Measurements from ENCODE around the gene TRIM66. TPM values are rescaled to one million over a fixed set of nuclear protein-coding genes. Genes with fewer than 3 reads are reported as not detected.

TRIM66 gene
- total RNA-seq, 1 experiment from 2014 or later = 2.1 TPM

GRCh38 chr11:8596504-8597046, 85.9 kb downstream of the TRIM66 start:
- no peak overlapping the region for H3K4me2 ChIP-seq (ENCODE audit: insufficient read depth, insufficient read length, low read length)
- H2AK5ac ChIP-seq (ENCODE audit: insufficient read length, low read length) = no peak overlapping the region
- no peak overlapping the region for H3K9ac ChIP-seq (ENCODE audit: extremely low read depth, insufficient read length, low read length)
- H3K14ac ChIP-seq (ENCODE audit: insufficient read depth, low read length) = no peak overlapping the region
- Mint-ChIP-seq H3K9me3 (no peaks in the 10 kb centered on the region), H3K4me1 (peaks cover 18 to 25% of the 10 kb centered on the region in 2 experiments), H3K27ac (no peak overlapping the region; a peak in 1 of 7 replicates), H3K36me3 (ENCODE audit: insufficient read depth in 1 of 3, low read depth in 3 of 3) (no peaks in the 10 kb centered on the region; a peak in 1 of 7 replicates), H3K4me3 (no peak overlapping the region), H3K27me3 (ENCODE audit: low read depth) (no peaks in the 10 kb centered on the region; the same call in 1 of the 2 replicates)
- no peaks in the 10 kb centered on the region for H3K27me3 ChIP-seq (ENCODE audit: insufficient read depth, low read length)
- no peak overlapping the region for H2AFZ ChIP-seq (ENCODE audit: low read length)
- no peak overlapping the region for H3T11ph ChIP-seq (ENCODE audit: low read length)
- H2BK120ac ChIP-seq (ENCODE audit: low read depth, low read length, poor library complexity, severe bottlenecking) = no peak overlapping the region
- H4K5ac ChIP-seq (ENCODE audit: insufficient read length, low read depth, low read length) = no peak overlapping the region
- H2BK20ac ChIP-seq (ENCODE audit: low read depth, low read length, poor library complexity, severe bottlenecking) = no peak overlapping the region
- no peaks in the 10 kb centered on the region for H3K9me3 ChIP-seq (ENCODE audit: control insufficient read depth, low read depth, low read length)
- no peak for DNase-seq
- no peaks in the 10 kb centered on the region for H4K20me1 ChIP-seq (ENCODE audit: control insufficient read depth, insufficient read depth, insufficient read length)
- H2BK12ac ChIP-seq (ENCODE audit: insufficient read length, low read depth, low read length) = no peak overlapping the region
- H3K23me2 ChIP-seq (ENCODE audit: insufficient read length, low read depth, low read length, poor library complexity, severe bottlenecking) = peaks cover 13% of the 10 kb centered on the region
- no peak overlapping the region for H3K23ac ChIP-seq (ENCODE audit: insufficient read length, low read depth, low read length)
- H3K4me1 ChIP-seq (ENCODE audit: insufficient read depth, low read length) = no peaks in the 10 kb centered on the region
- H2BK15ac ChIP-seq (ENCODE audit: low read depth, low read length) = no peak overlapping the region
- no peak overlapping the region for H3K18ac ChIP-seq (ENCODE audit: insufficient read length, low read depth, low read length)
- H4K8ac ChIP-seq (replicated peaks; ENCODE audit: insufficient read length, low read depth, low read length) = no peak overlapping the region
- no peaks in the 10 kb centered on the region for H3K79me2 ChIP-seq (ENCODE audit: insufficient read depth, low read length)
- no peak overlapping the region for H3K4ac ChIP-seq (ENCODE audit: low read depth, low read length)
- no peak overlapping the region for H3K56ac ChIP-seq (ENCODE audit: insufficient read length, low read depth, low read length)
- no peak overlapping the region for H2BK5ac ChIP-seq (ENCODE audit: insufficient read length, low read length)
- H3K27ac ChIP-seq (ENCODE audit: insufficient read length, low read depth, low read length) = no peak overlapping the region
- TF ChIP-seq CTCF (conservative IDR thresholded peaks at IDR 0.05) = no peak
- H3K79me1 ChIP-seq (ENCODE audit: insufficient read depth, low read depth, low read length, poor library complexity, severe bottlenecking) = no peaks in the 10 kb centered on the region
- H4K91ac ChIP-seq (ENCODE audit: insufficient read length, low read depth, low read length) = no peak overlapping the region
